Activated CD8-positive, alpha-beta T cell treated with anti-CD3 and anti-CD28 coated beads, Interleukin-2, amount 10 ng/mL, durations not matched to agents 7 days and 5 days (primary cell): ENCODE data around the gene RECK. TPM values are rescaled to one million over a fixed set of nuclear protein-coding genes. Genes with fewer than 3 reads are reported as not detected.
"Not testable (repeated sequence)": the region's sequence is repeated elsewhere in the genome, so short reads cannot be mapped to it uniquely, and the experiment has no call there.

Source experiments
- ATAC-seq: fragments of 150-1000 bp; cut with Tn5 transposase; one replicate; pipeline ENCODE4 v1.10.0; 2021; ENCODE audit warnings: moderate library complexity
- CTCF ChIA-PET: fragments of 350-600 bp; sonication (Branson Sonifier 250); formaldehyde crosslinking; loops from one replicate; lab custom pipeline; 2021; ENCODE audit warnings: antibody characterized with exemption; lab: Charles Lee
- POLR2A ChIA-PET: fragments of 350-600 bp; sonication (Branson Sonifier 250); formaldehyde crosslinking; loops from one replicate; lab custom pipeline; 2021; ENCODE audit warnings: antibody characterized with exemption; lab: Charles Lee
- DNase-seq: peaks from one replicate; pipeline ENCODE4 v3.0.0-alpha.2; 2020
- H3K27ac Mint-ChIP-seq: one replicate; pipeline ENCODE4 v1.8.0; 2021; ENCODE audit warnings: mild to moderate bottlenecking, mixed read lengths
- H3K27me3 Mint-ChIP-seq: one replicate; pipeline ENCODE4 v1.8.0; 2021; ENCODE audit warnings: low read depth, mixed read lengths
- H3K36me3 Mint-ChIP-seq: one replicate; pipeline ENCODE4 v1.8.0; 2021; ENCODE audit warnings: low read depth, mixed read lengths
- H3K4me1 Mint-ChIP-seq: one replicate; pipeline ENCODE4 v1.8.0; 2021; ENCODE audit warnings: low read depth, mixed read lengths
- H3K4me3 Mint-ChIP-seq: one replicate; pipeline ENCODE4 v1.8.0; 2021; ENCODE audit warnings: mild to moderate bottlenecking, mixed read lengths
- H3K9me3 Mint-ChIP-seq: one replicate; pipeline ENCODE4 v1.8.0; 2022; ENCODE audit warnings: mixed read lengths; ENCODE audit not compliant: insufficient read depth
- total RNA-seq, 2 experiments: library from RNA; stranded (reverse); gene quantifications; one replicate each; pipeline ENCODE4 v1.2.3, GENCODE V29; 2021

RECK gene
- total RNA-seq, 2 experiments from 2014 or later = 5.7 to 7.3 TPM

GRCh38 chr9:36158917-36159316, 122.2 kb downstream of the RECK start:
- ChIA-PET POLR2A (interaction anchor here (0.9 to 1.1 kb wide), 2 partner anchors 19 to 23 kb away, joined by 3 read pairs; partner anchors contain the start of gene GLIPR2), CTCF (interaction anchor here (0.6 to 2.2 kb wide), 4 partner anchors 8 to 151 kb away, joined by 3 to 11 read pairs (median 5); no protein-coding TSS in a partner anchor)
- Mint-ChIP-seq H3K36me3 (peaks cover 67% of the 10 kb centered on the region), H3K4me3 (no peak overlapping the region), H3K9me3 (no peaks in the 10 kb centered on the region), H3K27me3 (no peaks in the 10 kb centered on the region), H3K27ac (peak overlapping the region; percentile 14), H3K4me1 (peaks cover 20% of the 10 kb centered on the region)
- DNase-seq = no peak
- no peak for ATAC-seq

GRCh38 chr9:36159509-36159908, 122.8 kb downstream of the RECK start:
- H3K9me3 Mint-ChIP-seq, ATAC-seq, H3K27ac Mint-ChIP-seq, DNase-seq, H3K27me3 Mint-ChIP-seq, H3K4me3 Mint-ChIP-seq: not testable (repeated sequence)
- CTCF ChIA-PET = interaction anchor here (0.8 to 2.2 kb wide), 3 partner anchors 8 to 57 kb away, joined by 4 to 11 read pairs (median 6); no protein-coding TSS in a partner anchor
- Mint-ChIP-seq H3K4me1 (peaks cover 14% of the 10 kb centered on the region), H3K36me3 (peaks cover 61% of the 10 kb centered on the region)
- POLR2A ChIA-PET = interaction anchor here (0.9 to 1.1 kb wide), 2 partner anchors 20 to 23 kb away, joined by 3 read pairs; partner anchors contain the start of gene GLIPR2

- H3K27me3 Mint-ChIP-seq, ATAC-seq, H3K4me3 Mint-ChIP-seq, H3K9me3 Mint-ChIP-seq, POLR2A ChIA-PET, H3K27ac Mint-ChIP-seq, DNase-seq: not testable (repeated sequence)
- CTCF ChIA-PET = interaction anchor here (1.4 to 2.2 kb wide), 2 partner anchors 7 to 57 kb away, joined by 3 to 6 read pairs; no protein-coding TSS in a partner anchor
- H3K4me1 Mint-ChIP-seq = peaks cover 16% of the 10 kb centered on the region
- H3K36me3 Mint-ChIP-seq = peaks cover 56% of the 10 kb centered on the region
Measured at GRCh38 chr9:36160126-36160525, 123.4 kb downstream of the RECK start.

- ATAC-seq (no peak), DNase-seq (no peak)
- no peak overlapping the region for H3K4me3 Mint-ChIP-seq
- H3K4me1 Mint-ChIP-seq = peaks cover 20% of the 10 kb centered on the region
- no peaks in the 10 kb centered on the region for H3K27me3 Mint-ChIP-seq
- no peaks in the 10 kb centered on the region for H3K9me3 Mint-ChIP-seq
- ChIA-PET CTCF (interaction anchor here (1.4 to 9.5 kb wide), 2 partner anchors 58 to 59 kb away, joined by 3 to 304 read pairs; no protein-coding TSS in a partner anchor), POLR2A (no interaction called here)
- H3K27ac Mint-ChIP-seq = peak overlapping the region; percentile 18
- H3K36me3 Mint-ChIP-seq = peaks cover 49% of the 10 kb centered on the region
Measured at GRCh38 chr9:36161187-36161586, 124.5 kb downstream of the RECK start.

GRCh38 chr9:36162211-36162738, 125.6 kb downstream of the RECK start:
- Mint-ChIP-seq H3K9me3 (no peaks in the 10 kb centered on the region), H3K4me1 (peaks cover 27% of the 10 kb centered on the region), H3K27me3 (peaks cover 2% of the 10 kb centered on the region), H3K27ac (no peak overlapping the region), H3K4me3 (no peak overlapping the region), H3K36me3 (peaks cover 43% of the 10 kb centered on the region)
- POLR2A ChIA-PET = no interaction called here
- CTCF ChIA-PET = interaction anchor here (9.5 kb wide), 1 partner anchor 60 kb away, joined by 304 read pairs; no protein-coding TSS in a partner anchor
- ATAC-seq = no peak
- DNase-seq = no peak

GRCh38 chr9:36163049-36163785, 126.5 kb downstream of the RECK start:
- ATAC-seq (no peak), DNase-seq (no peak)
- POLR2A ChIA-PET = interaction anchor here (0.9 to 2.0 kb wide), 3 partner anchors 11 to 95 kb away, joined by 4 to 7 read pairs (median 4); partner anchors contain the start of gene GNE
- peaks cover 27% of the 10 kb centered on the region for H3K4me1 Mint-ChIP-seq
- H3K27me3 Mint-ChIP-seq = peaks cover 6% of the 10 kb centered on the region
- H3K4me3 Mint-ChIP-seq = no peak overlapping the region
- no peaks in the 10 kb centered on the region for H3K9me3 Mint-ChIP-seq
- CTCF ChIA-PET = interaction anchor here (0.7 to 9.5 kb wide), 7 partner anchors 11 to 108 kb away, joined by 3 to 304 read pairs (median 4); no protein-coding TSS in a partner anchor
- peaks cover 35% of the 10 kb centered on the region for H3K36me3 Mint-ChIP-seq
- no peak overlapping the region for H3K27ac Mint-ChIP-seq

GRCh38 chr9:36163786-36164170, 127.1 kb downstream of the RECK start:
- Mint-ChIP-seq H3K4me1 (peaks cover 24% of the 10 kb centered on the region), H3K36me3 (peaks cover 29% of the 10 kb centered on the region), H3K27me3 (peaks cover 9% of the 10 kb centered on the region), H3K27ac (no peak overlapping the region), H3K4me3 (no peak overlapping the region), H3K9me3 (no peaks in the 10 kb centered on the region)
- ATAC-seq = no peak
- no peak for DNase-seq
- ChIA-PET CTCF (interaction anchor here (0.7 to 9.5 kb wide), 12 partner anchors 11 to 140 kb away, joined by 3 to 304 read pairs (median 5); partner anchors contain the start of gene GLIPR2), POLR2A (interaction anchor here (0.9 to 2.0 kb wide), 3 partner anchors 12 to 95 kb away, joined by 4 to 7 read pairs (median 4); partner anchors contain the start of gene GNE)

- ChIA-PET POLR2A (interaction anchor here (1.0 to 2.0 kb wide), 4 partner anchors 12 to 62 kb away, joined by 3 to 7 read pairs (median 4); partner anchors contain the start of gene CLTA), CTCF (interaction anchor here (0.8 to 9.5 kb wide), 14 partner anchors 12 to 156 kb away, joined by 3 to 304 read pairs (median 6); partner anchors contain the start of genes CLTA and GLIPR2)
- no peak overlapping the region for H3K4me3 Mint-ChIP-seq
- H3K27ac Mint-ChIP-seq = no peak overlapping the region
- peaks cover 23% of the 10 kb centered on the region for H3K36me3 Mint-ChIP-seq
- H3K9me3 Mint-ChIP-seq = no peaks in the 10 kb centered on the region
- ATAC-seq = no peak
- peaks cover 14% of the 10 kb centered on the region for H3K27me3 Mint-ChIP-seq
- H3K4me1 Mint-ChIP-seq = peaks cover 23% of the 10 kb centered on the region
- DNase-seq = no peak
Measured at GRCh38 chr9:36164372-36164771, 127.7 kb downstream of the RECK start.

- CTCF ChIA-PET = interaction anchor here (0.9 to 9.5 kb wide), 11 partner anchors 15 to 157 kb away, joined by 3 to 304 read pairs (median 8); partner anchors contain the start of genes CLTA and GLIPR2
- no peak for DNase-seq
- no peak for ATAC-seq
- H3K36me3 Mint-ChIP-seq = peaks cover 20% of the 10 kb centered on the region
- peaks cover 14% of the 10 kb centered on the region for H3K27me3 Mint-ChIP-seq
- no peaks in the 10 kb centered on the region for H3K9me3 Mint-ChIP-seq
- H3K27ac Mint-ChIP-seq = no peak overlapping the region
- no peak overlapping the region for H3K4me3 Mint-ChIP-seq
- peaks cover 22% of the 10 kb centered on the region for H3K4me1 Mint-ChIP-seq
- POLR2A ChIA-PET = interaction anchor here (1.0 to 2.0 kb wide), 4 partner anchors 13 to 62 kb away, joined by 3 to 7 read pairs (median 4); partner anchors contain the start of gene CLTA
Measured at GRCh38 chr9:36164989-36165388, 128.3 kb downstream of the RECK start.

- ChIA-PET CTCF (interaction anchor here (0.6 to 9.5 kb wide), 21 partner anchors 15 to 176 kb away, joined by 3 to 304 read pairs (median 8); partner anchors contain the start of genes CLTA and GLIPR2), POLR2A (interaction anchor here (1.4 kb wide), 1 partner anchor 29 kb away, joined by 6 read pairs; the partner anchor contains the start of gene GLIPR2)
- H3K27me3 Mint-ChIP-seq = peaks cover 14% of the 10 kb centered on the region
- H3K4me3 Mint-ChIP-seq = peak overlapping the region; percentile 72
- no peak overlapping the region for H3K27ac Mint-ChIP-seq
- ATAC-seq (no peak), DNase-seq (no peak)
- peaks cover 19% of the 10 kb centered on the region for H3K4me1 Mint-ChIP-seq
- H3K9me3 Mint-ChIP-seq = no peaks in the 10 kb centered on the region
- H3K36me3 Mint-ChIP-seq = peaks cover 14% of the 10 kb centered on the region
Measured at GRCh38 chr9:36165826-36166167, 129.1 kb downstream of the RECK start.
